ELF-1 (cell line): ENCODE data around the gene BCL11A.

Experiments
- DNase-seq: peaks from one replicate; pipeline ENCODE4 v3.0.0-alpha.2; 2016; ENCODE audit warnings: low read depth, low spot score

The BCL11A gene

GRCh38 chr2:60486067-60486466 is 67.4 kb downstream of the BCL11A start:
- no peak for DNase-seq

GRCh38 chr2:60485550-60485949 is 67.9 kb downstream of the BCL11A start:
- DNase-seq: no peak

GRCh38 chr2:60485055-60485454 is 68.4 kb downstream of the BCL11A start:
- DNase-seq: no peak

- peak; percentile 54 for DNase-seq
Measured at GRCh38 chr2:60484133-60484645, 69.3 kb downstream of the BCL11A start.

- no peak for DNase-seq
Measured at GRCh38 chr2:60483401-60483800, 70.1 kb downstream of the BCL11A start.

GRCh38 chr2:60482222-60482621 is 71.2 kb downstream of the BCL11A start:
- DNase-seq: no peak

GRCh38 chr2:60481257-60481656 is 72.2 kb downstream of the BCL11A start:
- DNase-seq: no peak

- DNase-seq: no peak
Measured at GRCh38 chr2:60480089-60480773, 73.2 kb downstream of the BCL11A start.

- peak; percentile 55 for DNase-seq
Measured at GRCh38 chr2:60479226-60480088, 74.0 kb downstream of the BCL11A start.

- DNase-seq: peak; percentile 86
Measured at GRCh38 chr2:60478660-60479059, 74.8 kb downstream of the BCL11A start.

- no peak for DNase-seq
Measured at GRCh38 chr2:60476206-60476954, 77.1 kb downstream of the BCL11A start.

- DNase-seq: no peak
Measured at GRCh38 chr2:60475123-60475830, 78.2 kb downstream of the BCL11A start.

GRCh38 chr2:60474301-60474700 is 79.2 kb downstream of the BCL11A start:
- DNase-seq: no peak

- DNase-seq: no peak
Measured at GRCh38 chr2:60473546-60473945, 79.9 kb downstream of the BCL11A start.

- DNase-seq: no peak
Measured at GRCh38 chr2:60472663-60473289, 80.7 kb downstream of the BCL11A start.

GRCh38 chr2:60472041-60472440 is 81.4 kb downstream of the BCL11A start:
- no peak for DNase-seq

GRCh38 chr2:60470340-60470739 is 83.1 kb downstream of the BCL11A start:
- DNase-seq: no peak

- no peak for DNase-seq
Measured at GRCh38 chr2:60469536-60470317, 83.7 kb downstream of the BCL11A start.

GRCh38 chr2:60468382-60469085 is 84.9 kb downstream of the BCL11A start:
- DNase-seq: no peak
